WTC11 (cell line): ENCODE data around the gene IFRD2. TPM values are rescaled to one million over a fixed set of nuclear protein-coding genes. Genes with fewer than 3 reads are reported as not detected.

ENCODE experiments used
- ATAC-seq: fragments of 200-7000 bp; cut with Tn5 transposase; 2 replicates; pipeline ENCODE4 v1.10.0; 2021; ENCODE audit warnings: mild to moderate bottlenecking, moderate library complexity
- CTCF ChIA-PET: fragments of 300-600 bp; sonication (Branson Sonifier 250); formaldehyde crosslinking; loops from one replicate; lab custom pipeline; 2021; ENCODE audit warnings: antibody characterized with exemption; lab: Charles Lee
- POLR2A ChIA-PET: fragments of 350-600 bp; sonication (Branson Sonifier 250); formaldehyde crosslinking; loops from one replicate; lab custom pipeline; 2021; ENCODE audit warnings: antibody characterized with exemption; lab: Charles Lee
- DNase-seq: peaks from one replicate; pipeline ENCODE4 v3.0.0; 2021; ENCODE audit warnings: low spot score
- H3K27ac Mint-ChIP-seq: 2 replicates; pipeline ENCODE4 v1.8.0; 2021; ENCODE audit warnings: mixed read lengths
- H3K27me3 Mint-ChIP-seq: 2 replicates; pipeline ENCODE4 v1.8.0; 2021; ENCODE audit warnings: low read depth, mild to moderate bottlenecking, moderate library complexity, mixed read lengths
- H3K36me3 Mint-ChIP-seq: 2 replicates; pipeline ENCODE4 v1.8.0; 2021; ENCODE audit warnings: mixed read lengths
- H3K4me1 Mint-ChIP-seq: 2 replicates; pipeline ENCODE4 v1.8.0; 2022; ENCODE audit warnings: mixed read lengths
- H3K4me3 Mint-ChIP-seq: 2 replicates; pipeline ENCODE4 v1.8.0; 2021; ENCODE audit warnings: mild to moderate bottlenecking, moderate library complexity, mixed read lengths
- H3K9me3 Mint-ChIP-seq: 2 replicates; pipeline ENCODE4 v1.8.0; 2021; ENCODE audit warnings: mixed read lengths
- CBFB ChIP-seq: sonication (generic); formaldehyde crosslinking; IDR thresholded peaks from 2 replicates; pipeline ENCODE4 v1.8.1; 2022; ENCODE audit warnings: mild to moderate bottlenecking, low read depth, missing genetic modification reagents
- CREB1 ChIP-seq: sonication (generic); formaldehyde crosslinking; IDR thresholded peaks from 2 replicates; pipeline ENCODE4 v1.8.0; 2023; ENCODE audit warnings: mild to moderate bottlenecking, missing genetic modification reagents
- FOXJ3 ChIP-seq: sonication (generic); formaldehyde crosslinking; IDR thresholded peaks from 2 replicates; pipeline ENCODE4 v1.9.0; 2021; ENCODE audit warnings: missing genetic modification reagents, mild to moderate bottlenecking, borderline replicate concordance
- FOXK1 ChIP-seq: sonication (generic); formaldehyde crosslinking; IDR thresholded peaks from 2 replicates; pipeline ENCODE4 v1.8.0; 2022; ENCODE audit warnings: mild to moderate bottlenecking, moderate library complexity, missing genetic modification reagents
- KAT7 ChIP-seq: sonication (generic); formaldehyde crosslinking; IDR thresholded peaks from 2 replicates; pipeline ENCODE4 v1.8.1; 2023; ENCODE audit warnings: missing genetic modification reagents, mild to moderate bottlenecking, borderline replicate concordance
- NFYB ChIP-seq: sonication (generic); formaldehyde crosslinking; conservative IDR thresholded peaks from 2 replicates; pipeline ENCODE4 v1.8.0; 2022; ENCODE audit warnings: low read depth, missing genetic modification reagents
- PRRX2 ChIP-seq: fragments of 250-450 bp; sonication (Bioruptor Pico); IDR thresholded peaks from 2 replicates; pipeline ENCODE4 v1.8.0; 2021; ENCODE audit warnings: mild to moderate bottlenecking
- SMAD3 ChIP-seq: sonication (generic); formaldehyde crosslinking; IDR thresholded peaks from 2 replicates; pipeline ENCODE4 v1.8.0; 2022; ENCODE audit warnings: missing genetic modification reagents, mild to moderate bottlenecking, borderline replicate concordance
- TP53 ChIP-seq: sonication (generic); formaldehyde crosslinking; IDR thresholded peaks from 2 replicates; pipeline ENCODE4 v1.8.1; 2023; ENCODE audit warnings: mild to moderate bottlenecking, missing genetic modification reagents
- ZBTB21 ChIP-seq: sonication (generic); formaldehyde crosslinking; IDR thresholded peaks from 2 replicates; pipeline ENCODE4 v1.8.1; 2023; ENCODE audit warnings: mild to moderate bottlenecking, missing genetic modification reagents, borderline replicate concordance
- ZNF396 ChIP-seq: fragments of 250-450 bp; sonication (Bioruptor Pico); IDR thresholded peaks from 2 replicates; pipeline ENCODE4 v1.8.0; 2021; ENCODE audit warnings: mild to moderate bottlenecking, moderate library complexity, borderline replicate concordance
- total RNA-seq: library from RNA; stranded (reverse); gene quantifications from 3 replicates; pipeline ENCODE4 v1.2.3, GENCODE V29; 2021
- TF ChIP-seq, protein P1 (sequence below): fragments of 250-450 bp; sonication (Bioruptor Pico); IDR thresholded peaks from 2 replicates; pipeline ENCODE4 v1.9.0; 2021; ENCODE audit warnings: mild to moderate bottlenecking, borderline replicate concordance
- TF ChIP-seq, protein P2 (sequence below): sonication (generic); formaldehyde crosslinking; IDR thresholded peaks from 2 replicates; pipeline ENCODE4 v1.8.0; 2022; ENCODE audit warnings: mild to moderate bottlenecking, missing genetic modification reagents
- TF ChIP-seq, protein P3 (sequence below): sonication (generic); formaldehyde crosslinking; IDR thresholded peaks from 2 replicates; pipeline ENCODE4 v1.8.0; 2022; ENCODE audit warnings: mild to moderate bottlenecking, missing genetic modification reagents
- TF ChIP-seq, protein P4 (sequence below): fragments of 200-600 bp; IDR thresholded peaks from 2 replicates; pipeline ENCODE4 v1.8.0; 2022; ENCODE audit warnings: antibody characterized with exemption
- TF ChIP-seq, protein P5 (sequence below): sonication (generic); formaldehyde crosslinking; IDR thresholded peaks from 2 replicates; pipeline ENCODE4 v1.8.0; 2022; ENCODE audit warnings: mild to moderate bottlenecking, missing genetic modification reagents
- TF ChIP-seq, protein P6 (sequence below): sonication (generic); formaldehyde crosslinking; conservative IDR thresholded peaks from 2 replicates; pipeline ENCODE4 v1.8.1; 2023; ENCODE audit warnings: mild to moderate bottlenecking, low read depth, missing genetic modification reagents, moderate library complexity

Gene IFRD2
- total RNA-seq, 1 experiment from 2014 or later = 92.0 TPM

DNA sequence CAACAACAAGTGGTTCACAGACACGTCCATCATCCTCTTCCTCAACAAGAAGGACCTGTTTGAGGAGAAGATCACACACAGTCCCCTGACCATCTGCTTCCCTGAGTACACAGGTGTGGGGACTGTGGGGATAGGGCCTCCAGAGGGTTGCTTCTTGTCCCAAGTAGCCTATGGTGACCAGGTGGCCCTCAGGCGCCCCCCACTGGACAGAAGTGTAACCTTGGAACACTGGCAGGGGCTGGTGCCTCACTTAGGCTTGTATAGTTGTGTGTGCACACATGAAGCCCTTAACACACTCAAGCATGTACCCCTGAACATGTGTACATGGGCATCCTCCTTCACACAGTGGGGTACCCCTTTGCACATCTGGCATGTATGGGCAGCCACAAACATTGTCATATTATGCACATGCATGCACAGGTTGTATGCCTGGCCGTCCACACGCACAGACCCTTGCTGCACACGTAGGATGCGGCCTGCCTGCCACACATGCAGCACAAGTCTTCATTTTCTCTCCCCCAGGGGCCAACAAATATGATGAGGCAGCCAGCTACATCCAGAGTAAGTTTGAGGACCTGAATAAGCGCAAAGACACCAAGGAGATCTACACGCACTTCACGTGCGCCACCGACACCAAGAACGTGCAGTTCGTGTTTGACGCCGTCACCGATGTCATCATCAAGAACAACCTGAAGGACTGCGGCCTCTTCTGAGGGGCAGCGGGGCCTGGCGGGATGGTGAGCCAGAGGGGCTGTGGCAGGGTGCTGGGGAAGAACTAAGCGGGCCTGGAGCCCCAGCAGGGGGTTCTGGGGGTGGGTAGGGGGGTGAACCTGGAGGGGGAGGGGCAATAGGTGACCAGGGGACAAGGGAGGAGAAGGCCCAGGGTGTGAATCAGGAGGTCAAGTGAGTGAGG, 35.0 kb downstream of the IFRD2 start:
- DNase-seq (peak; percentile 82), ATAC-seq (peak; percentile 22; the same call in 1 of the 2 replicates)
- Mint-ChIP-seq H3K4me1 (peaks cover 27% of the 10 kb centered on the region), H3K4me3 (no peak overlapping the region), H3K9me3 (no peaks in the 10 kb centered on the region), H3K27me3 (no peaks in the 10 kb centered on the region), H3K36me3 (peaks cover 22% of the 10 kb centered on the region), H3K27ac (0 out of 2 replicates have a peak overlapping the region, but pooled peaks have one; percentile 47)
- no peak for TF ChIP-seq KAT7
- peak; percentile 45; the same call in 1 of the 2 replicates for TF ChIP-seq CREB1
- TF ChIP-seq, protein P1, sequence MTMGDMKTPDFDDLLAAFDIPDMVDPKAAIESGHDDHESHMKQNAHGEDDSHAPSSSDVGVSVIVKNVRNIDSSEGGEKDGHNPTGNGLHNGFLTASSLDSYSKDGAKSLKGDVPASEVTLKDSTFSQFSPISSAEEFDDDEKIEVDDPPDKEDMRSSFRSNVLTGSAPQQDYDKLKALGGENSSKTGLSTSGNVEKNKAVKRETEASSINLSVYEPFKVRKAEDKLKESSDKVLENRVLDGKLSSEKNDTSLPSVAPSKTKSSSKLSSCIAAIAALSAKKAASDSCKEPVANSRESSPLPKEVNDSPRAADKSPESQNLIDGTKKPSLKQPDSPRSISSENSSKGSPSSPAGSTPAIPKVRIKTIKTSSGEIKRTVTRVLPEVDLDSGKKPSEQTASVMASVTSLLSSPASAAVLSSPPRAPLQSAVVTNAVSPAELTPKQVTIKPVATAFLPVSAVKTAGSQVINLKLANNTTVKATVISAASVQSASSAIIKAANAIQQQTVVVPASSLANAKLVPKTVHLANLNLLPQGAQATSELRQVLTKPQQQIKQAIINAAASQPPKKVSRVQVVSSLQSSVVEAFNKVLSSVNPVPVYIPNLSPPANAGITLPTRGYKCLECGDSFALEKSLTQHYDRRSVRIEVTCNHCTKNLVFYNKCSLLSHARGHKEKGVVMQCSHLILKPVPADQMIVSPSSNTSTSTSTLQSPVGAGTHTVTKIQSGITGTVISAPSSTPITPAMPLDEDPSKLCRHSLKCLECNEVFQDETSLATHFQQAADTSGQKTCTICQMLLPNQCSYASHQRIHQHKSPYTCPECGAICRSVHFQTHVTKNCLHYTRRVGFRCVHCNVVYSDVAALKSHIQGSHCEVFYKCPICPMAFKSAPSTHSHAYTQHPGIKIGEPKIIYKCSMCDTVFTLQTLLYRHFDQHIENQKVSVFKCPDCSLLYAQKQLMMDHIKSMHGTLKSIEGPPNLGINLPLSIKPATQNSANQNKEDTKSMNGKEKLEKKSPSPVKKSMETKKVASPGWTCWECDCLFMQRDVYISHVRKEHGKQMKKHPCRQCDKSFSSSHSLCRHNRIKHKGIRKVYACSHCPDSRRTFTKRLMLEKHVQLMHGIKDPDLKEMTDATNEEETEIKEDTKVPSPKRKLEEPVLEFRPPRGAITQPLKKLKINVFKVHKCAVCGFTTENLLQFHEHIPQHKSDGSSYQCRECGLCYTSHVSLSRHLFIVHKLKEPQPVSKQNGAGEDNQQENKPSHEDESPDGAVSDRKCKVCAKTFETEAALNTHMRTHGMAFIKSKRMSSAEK (CRISPR knock-in tag) = no peak
- TF ChIP-seq, protein P2, sequence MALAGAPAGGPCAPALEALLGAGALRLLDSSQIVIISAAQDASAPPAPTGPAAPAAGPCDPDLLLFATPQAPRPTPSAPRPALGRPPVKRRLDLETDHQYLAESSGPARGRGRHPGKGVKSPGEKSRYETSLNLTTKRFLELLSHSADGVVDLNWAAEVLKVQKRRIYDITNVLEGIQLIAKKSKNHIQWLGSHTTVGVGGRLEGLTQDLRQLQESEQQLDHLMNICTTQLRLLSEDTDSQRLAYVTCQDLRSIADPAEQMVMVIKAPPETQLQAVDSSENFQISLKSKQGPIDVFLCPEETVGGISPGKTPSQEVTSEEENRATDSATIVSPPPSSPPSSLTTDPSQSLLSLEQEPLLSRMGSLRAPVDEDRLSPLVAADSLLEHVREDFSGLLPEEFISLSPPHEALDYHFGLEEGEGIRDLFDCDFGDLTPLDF = no peak
- TF ChIP-seq, protein P3, sequence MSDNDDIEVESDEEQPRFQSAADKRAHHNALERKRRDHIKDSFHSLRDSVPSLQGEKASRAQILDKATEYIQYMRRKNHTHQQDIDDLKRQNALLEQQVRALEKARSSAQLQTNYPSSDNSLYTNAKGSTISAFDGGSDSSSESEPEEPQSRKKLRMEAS (CRISPR knock-in tag) = 0 out of 2 replicates have a peak, but pooled peaks have one; percentile 29
- TF ChIP-seq, protein P4, sequence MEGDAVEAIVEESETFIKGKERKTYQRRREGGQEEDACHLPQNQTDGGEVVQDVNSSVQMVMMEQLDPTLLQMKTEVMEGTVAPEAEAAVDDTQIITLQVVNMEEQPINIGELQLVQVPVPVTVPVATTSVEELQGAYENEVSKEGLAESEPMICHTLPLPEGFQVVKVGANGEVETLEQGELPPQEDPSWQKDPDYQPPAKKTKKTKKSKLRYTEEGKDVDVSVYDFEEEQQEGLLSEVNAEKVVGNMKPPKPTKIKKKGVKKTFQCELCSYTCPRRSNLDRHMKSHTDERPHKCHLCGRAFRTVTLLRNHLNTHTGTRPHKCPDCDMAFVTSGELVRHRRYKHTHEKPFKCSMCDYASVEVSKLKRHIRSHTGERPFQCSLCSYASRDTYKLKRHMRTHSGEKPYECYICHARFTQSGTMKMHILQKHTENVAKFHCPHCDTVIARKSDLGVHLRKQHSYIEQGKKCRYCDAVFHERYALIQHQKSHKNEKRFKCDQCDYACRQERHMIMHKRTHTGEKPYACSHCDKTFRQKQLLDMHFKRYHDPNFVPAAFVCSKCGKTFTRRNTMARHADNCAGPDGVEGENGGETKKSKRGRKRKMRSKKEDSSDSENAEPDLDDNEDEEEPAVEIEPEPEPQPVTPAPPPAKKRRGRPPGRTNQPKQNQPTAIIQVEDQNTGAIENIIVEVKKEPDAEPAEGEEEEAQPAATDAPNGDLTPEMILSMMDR = peak; percentile 56
- no peak for TF ChIP-seq SMAD3 (CRISPR knock-in tag)
- no peak for TF ChIP-seq PRRX2 (CRISPR knock-in tag)
- POLR2A ChIA-PET = no interaction called here
- CTCF ChIA-PET = interaction anchor here (0.6 to 7.6 kb wide), 14 partner anchors 8 to 80 kb away, joined by 3 to 151 read pairs (median 9); partner anchors contain the start of gene GNAI2

DNA sequence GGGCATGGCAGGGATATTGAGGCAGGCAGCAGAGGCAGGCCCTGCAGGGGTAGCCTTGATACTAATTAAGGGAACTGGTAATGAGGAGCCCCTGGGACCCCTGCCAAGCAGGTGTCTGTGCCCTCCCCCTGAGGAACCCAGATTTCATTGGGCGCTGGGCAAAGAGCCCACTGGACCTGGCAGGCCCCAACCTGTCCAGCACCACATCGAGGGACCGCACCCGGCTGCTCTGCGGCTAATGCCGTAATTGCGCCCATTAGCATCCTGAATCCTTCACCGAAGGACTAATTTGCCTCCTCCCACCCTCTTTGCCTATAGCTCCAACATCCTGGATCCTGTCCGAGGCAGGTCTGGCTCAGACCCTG, 37.0 kb downstream of the IFRD2 start:
- DNase-seq = no peak
- CTCF ChIA-PET = interaction anchor here (0.6 to 7.6 kb wide), 6 partner anchors 6 to 60 kb away, joined by 3 to 151 read pairs (median 7); no protein-coding TSS in a partner anchor
- Mint-ChIP-seq H3K4me3 (no peak overlapping the region), H3K4me1 (peaks cover 21% of the 10 kb centered on the region), H3K36me3 (peaks cover 28% of the 10 kb centered on the region), H3K27ac (no peak overlapping the region), H3K27me3 (no peaks in the 10 kb centered on the region), H3K9me3 (no peaks in the 10 kb centered on the region)
- ATAC-seq = no peak
- POLR2A ChIA-PET = no interaction called here
- TF ChIP-seq TP53 (CRISPR knock-in tag) = no peak
- TF ChIP-seq CBFB (CRISPR knock-in tag) = no peak
- no peak for TF ChIP-seq ZNF396
- TF ChIP-seq FOXJ3 (CRISPR knock-in tag) = no peak
- TF ChIP-seq FOXK1 (CRISPR knock-in tag) = no peak
- no peak for TF ChIP-seq NFYB (CRISPR knock-in tag)
- TF ChIP-seq ZBTB21 = no peak
- TF ChIP-seq, protein P5, sequence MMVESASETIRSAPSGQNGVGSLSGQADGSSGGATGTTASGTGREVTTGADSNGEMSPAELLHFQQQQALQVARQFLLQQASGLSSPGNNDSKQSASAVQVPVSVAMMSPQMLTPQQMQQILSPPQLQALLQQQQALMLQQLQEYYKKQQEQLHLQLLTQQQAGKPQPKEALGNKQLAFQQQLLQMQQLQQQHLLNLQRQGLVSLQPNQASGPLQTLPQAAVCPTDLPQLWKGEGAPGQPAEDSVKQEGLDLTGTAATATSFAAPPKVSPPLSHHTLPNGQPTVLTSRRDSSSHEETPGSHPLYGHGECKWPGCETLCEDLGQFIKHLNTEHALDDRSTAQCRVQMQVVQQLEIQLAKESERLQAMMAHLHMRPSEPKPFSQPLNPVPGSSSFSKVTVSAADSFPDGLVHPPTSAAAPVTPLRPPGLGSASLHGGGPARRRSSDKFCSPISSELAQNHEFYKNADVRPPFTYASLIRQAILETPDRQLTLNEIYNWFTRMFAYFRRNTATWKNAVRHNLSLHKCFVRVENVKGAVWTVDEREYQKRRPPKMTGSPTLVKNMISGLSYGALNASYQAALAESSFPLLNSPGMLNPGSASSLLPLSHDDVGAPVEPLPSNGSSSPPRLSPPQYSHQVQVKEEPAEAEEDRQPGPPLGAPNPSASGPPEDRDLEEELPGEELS (CRISPR knock-in tag) = no peak
- TF ChIP-seq, protein P6, sequence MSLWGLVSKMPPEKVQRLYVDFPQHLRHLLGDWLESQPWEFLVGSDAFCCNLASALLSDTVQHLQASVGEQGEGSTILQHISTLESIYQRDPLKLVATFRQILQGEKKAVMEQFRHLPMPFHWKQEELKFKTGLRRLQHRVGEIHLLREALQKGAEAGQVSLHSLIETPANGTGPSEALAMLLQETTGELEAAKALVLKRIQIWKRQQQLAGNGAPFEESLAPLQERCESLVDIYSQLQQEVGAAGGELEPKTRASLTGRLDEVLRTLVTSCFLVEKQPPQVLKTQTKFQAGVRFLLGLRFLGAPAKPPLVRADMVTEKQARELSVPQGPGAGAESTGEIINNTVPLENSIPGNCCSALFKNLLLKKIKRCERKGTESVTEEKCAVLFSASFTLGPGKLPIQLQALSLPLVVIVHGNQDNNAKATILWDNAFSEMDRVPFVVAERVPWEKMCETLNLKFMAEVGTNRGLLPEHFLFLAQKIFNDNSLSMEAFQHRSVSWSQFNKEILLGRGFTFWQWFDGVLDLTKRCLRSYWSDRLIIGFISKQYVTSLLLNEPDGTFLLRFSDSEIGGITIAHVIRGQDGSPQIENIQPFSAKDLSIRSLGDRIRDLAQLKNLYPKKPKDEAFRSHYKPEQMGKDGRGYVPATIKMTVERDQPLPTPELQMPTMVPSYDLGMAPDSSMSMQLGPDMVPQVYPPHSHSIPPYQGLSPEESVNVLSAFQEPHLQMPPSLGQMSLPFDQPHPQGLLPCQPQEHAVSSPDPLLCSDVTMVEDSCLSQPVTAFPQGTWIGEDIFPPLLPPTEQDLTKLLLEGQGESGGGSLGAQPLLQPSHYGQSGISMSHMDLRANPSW (CRISPR knock-in tag) = no peak
